OCI-LY3 (cell line): ENCODE results near the gene CACNA1C.

Experiments
- CTCF ChIP-seq: fragments of 200-600, 300-600 bp; sonication (generic); IDR thresholded peaks from 2 replicates; pipeline ENCODE4 v1.5.1; 2014; ENCODE audit warnings: antibody characterized with exemption, low read length, low read depth
- EZH2phosphoT487 ChIP-seq: fragments of 200-600 bp; shearing (Covaris generic); IDR thresholded peaks from 2 replicates; pipeline ENCODE4 v1.6.1; 2018; ENCODE audit warnings: antibody characterized with exemption, mixed run types, low read depth

GRCh38 chr12:2642896-2643425, 590.2 kb downstream of the CACNA1C start:
- TF ChIP-seq CTCF (no peak), EZH2phosphoT487 (no peak)
